Astrocyte (in vitro differentiated cells and primary cell): Measurements from ENCODE around the gene CHFR. TPM values are rescaled to one million over a fixed set of nuclear protein-coding genes. Genes with fewer than 3 reads are reported as not detected.

Experiments
- DNase-seq: peaks from one replicate; pipeline ENCODE4 v3.0.0-alpha.2; 2010; ENCODE audit warnings: low read depth
- FAIRE-seq: peaks from 2 replicates; lab custom pipeline; 2011; peaks lifted over from hg19 to GRCh38; lab: Jason Lieb, UNC
- H2AFZ ChIP-seq: 2 replicates; pipeline ENCODE4 v1.6.0; 2012; ENCODE audit warnings: low read depth, low read length, inconsistent platforms
- H3K27ac ChIP-seq: 2 replicates; pipeline ENCODE4 v1.5.1; 2011; ENCODE audit warnings: low read depth, low read length, inconsistent platforms
- H3K27me3 ChIP-seq: 2 replicates; pipeline ENCODE4 v1.6.0; 2011; ENCODE audit warnings: low read length, inconsistent platforms; ENCODE audit not compliant: insufficient read depth
- H3K36me3 ChIP-seq: 2 replicates; pipeline ENCODE4 v1.5.1; 2011; ENCODE audit warnings: low read length, inconsistent platforms; ENCODE audit not compliant: insufficient read depth
- H3K4me1 ChIP-seq: 2 replicates; pipeline ENCODE4 v1.5.1; 2011; ENCODE audit warnings: low read length, inconsistent platforms; ENCODE audit not compliant: insufficient read depth
- H3K4me2 ChIP-seq: 2 replicates; pipeline ENCODE4 v1.6.0; 2012; ENCODE audit warnings: low read length, inconsistent platforms
- H3K4me3 ChIP-seq: 2 replicates; pipeline ENCODE4 v1.5.1; 2011; ENCODE audit warnings: low read depth, mild to moderate bottlenecking, low read length, inconsistent platforms; ENCODE audit not compliant: insufficient read depth
- H3K79me2 ChIP-seq: 2 replicates; pipeline ENCODE4 v1.6.0; 2012; ENCODE audit warnings: mild to moderate bottlenecking, low read length, inconsistent platforms; ENCODE audit not compliant: insufficient read depth
- H3K9ac ChIP-seq: 2 replicates; pipeline ENCODE4 v1.6.0; 2012; ENCODE audit warnings: mild to moderate bottlenecking, low read length, inconsistent platforms
- H3K9me3 ChIP-seq: 2 replicates; pipeline ENCODE4 v1.5.1; 2012; ENCODE audit warnings: low read depth, mild to moderate bottlenecking, low read length, inconsistent platforms; ENCODE audit not compliant: insufficient read depth
- H4K20me1 ChIP-seq: 2 replicates; pipeline ENCODE4 v1.6.0; 2012; ENCODE audit warnings: low read length, inconsistent platforms; ENCODE audit not compliant: insufficient read depth
- H3K27ac Mint-ChIP-seq: one replicate; pipeline ENCODE4 v1.8.0; 2021; ENCODE audit warnings: mild to moderate bottlenecking, mixed read lengths; ENCODE audit not compliant: unreplicated experiment
- H3K27me3 Mint-ChIP-seq: one replicate; pipeline ENCODE4 v1.8.0; 2021; ENCODE audit warnings: low read depth, mixed read lengths; ENCODE audit not compliant: unreplicated experiment
- H3K36me3 Mint-ChIP-seq: one replicate; pipeline ENCODE4 v1.8.0; 2021; ENCODE audit warnings: low read depth, mixed read lengths; ENCODE audit not compliant: unreplicated experiment
- H3K4me1 Mint-ChIP-seq: one replicate; pipeline ENCODE4 v1.8.0; 2021; ENCODE audit warnings: low read depth, mixed read lengths; ENCODE audit not compliant: unreplicated experiment
- H3K4me3 Mint-ChIP-seq: one replicate; pipeline ENCODE4 v1.8.0; 2021; ENCODE audit warnings: mild to moderate bottlenecking, moderate library complexity, mixed read lengths; ENCODE audit not compliant: unreplicated experiment
- H3K9me3 Mint-ChIP-seq: one replicate; pipeline ENCODE4 v1.8.0; 2021; ENCODE audit warnings: mild to moderate bottlenecking, mixed read lengths; ENCODE audit not compliant: unreplicated experiment
- CTCF ChIP-seq: IDR thresholded peaks from 2 replicates; pipeline ENCODE4 v1.5.1; 2011; ENCODE audit warnings: low read depth, mild to moderate bottlenecking, inconsistent platforms, low read length, moderate library complexity; ENCODE audit not compliant: insufficient read depth
- EZH2 ChIP-seq: IDR thresholded peaks from 2 replicates; pipeline ENCODE4 v1.6.1; 2012; ENCODE audit warnings: mild to moderate bottlenecking, low read length, inconsistent platforms; ENCODE audit not compliant: insufficient read depth
- total RNA-seq: library from RNA; stranded (reverse); gene quantifications from 2 replicates; pipeline ENCODE4 v1.2.1, GENCODE V29; 2021

Gene CHFR
- total RNA-seq, 1 donor from 2014 or later: 66.6 TPM

- Histone ChIP-seq H3K79me2 (peaks cover 29% of the 10 kb centered on the region), H4K20me1 (peaks cover 33% of the 10 kb centered on the region), H3K4me2 (no peak overlapping the region), H3K27me3 (no peaks in the 10 kb centered on the region), H3K27ac (no peak overlapping the region), H3K4me1 (no peaks in the 10 kb centered on the region), H3K36me3 (peaks cover 37% of the 10 kb centered on the region), H3K9ac (no peak overlapping the region), H3K4me3 (no peak overlapping the region), H3K9me3 (no peaks in the 10 kb centered on the region), H2AFZ (no peak overlapping the region)
- no peaks in the 10 kb centered on the region for H3K9me3 Mint-ChIP-seq
- DNase-seq (peak; percentile 71), FAIRE-seq (peak; percentile 55)
- peaks cover 40% of the 10 kb centered on the region for H3K36me3 Mint-ChIP-seq
- H3K4me1 Mint-ChIP-seq: peaks cover 9% of the 10 kb centered on the region
- H3K27me3 Mint-ChIP-seq: no peaks in the 10 kb centered on the region
- H3K27ac Mint-ChIP-seq: peak overlapping the region; percentile 85
- no peak overlapping the region for H3K4me3 Mint-ChIP-seq
- no peak for TF ChIP-seq CTCF
- no peak for TF ChIP-seq EZH2
Measured at GRCh38 chr12:132866251-132866828, 21.1 kb downstream of the CHFR start.

GRCh38 chr12:132861558-132861957, 25.8 kb downstream of the CHFR start:
- H3K36me3 Mint-ChIP-seq: peaks cover 30% of the 10 kb centered on the region
- no peak overlapping the region for H2AFZ ChIP-seq
- H3K9ac ChIP-seq: no peak overlapping the region
- H3K4me3 Mint-ChIP-seq: no peak overlapping the region
- peaks cover 5% of the 10 kb centered on the region for H3K4me1 Mint-ChIP-seq
- no peaks in the 10 kb centered on the region for H3K4me1 ChIP-seq
- DNase-seq: no peak
- no peak overlapping the region for H3K4me2 ChIP-seq
- FAIRE-seq: no peak
- TF ChIP-seq CTCF: no peak
- TF ChIP-seq EZH2: no peak
- H3K9me3 ChIP-seq: no peaks in the 10 kb centered on the region
- H3K27ac ChIP-seq: no peak overlapping the region
- no peaks in the 10 kb centered on the region for H3K9me3 Mint-ChIP-seq
- no peak overlapping the region for H3K27ac Mint-ChIP-seq
- peaks cover 23% of the 10 kb centered on the region for H4K20me1 ChIP-seq
- H3K27me3 Mint-ChIP-seq: no peaks in the 10 kb centered on the region
- H3K36me3 ChIP-seq: peaks cover 29% of the 10 kb centered on the region
- H3K79me2 ChIP-seq: peaks cover 19% of the 10 kb centered on the region
- no peak overlapping the region for H3K4me3 ChIP-seq
- H3K27me3 ChIP-seq: no peaks in the 10 kb centered on the region

- H3K36me3 ChIP-seq: peaks cover 32% of the 10 kb centered on the region
- H3K27ac Mint-ChIP-seq: no peak overlapping the region
Measured at GRCh38 chr12:132858718-132859266, 28.6 kb downstream of the CHFR start.

More at GRCh38 chr12:132858718-132859266, 28.6 kb downstream of the CHFR start:
- H3K9me3 Mint-ChIP-seq: no peaks in the 10 kb centered on the region
- Histone ChIP-seq H3K79me2 (peaks cover 2% of the 10 kb centered on the region), H2AFZ (no peak overlapping the region), H3K9me3 (no peaks in the 10 kb centered on the region), H4K20me1 (peaks cover 5% of the 10 kb centered on the region), H3K4me3 (no peak overlapping the region), H3K9ac (no peak overlapping the region), H3K4me2 (no peak overlapping the region), H3K27me3 (no peaks in the 10 kb centered on the region), H3K4me1 (no peaks in the 10 kb centered on the region), H3K27ac (no peak overlapping the region)
- H3K36me3 Mint-ChIP-seq: peaks cover 27% of the 10 kb centered on the region
- FAIRE-seq (no peak), DNase-seq (no peak)
- no peak overlapping the region for H3K4me3 Mint-ChIP-seq
- no peaks in the 10 kb centered on the region for H3K4me1 Mint-ChIP-seq
- TF ChIP-seq EZH2 (no peak), CTCF (no peak)
- no peaks in the 10 kb centered on the region for H3K27me3 Mint-ChIP-seq
